Upper lobe of right lung (tissue), 1 donor: ENCODE results near the gene AXIN2. TPM values are rescaled to one million over a fixed set of nuclear protein-coding genes. Genes with fewer than 3 reads are reported as not detected.

Experiments used
- ATAC-seq: fragments of 200-7000 bp; cut with Tn5 transposase; one replicate; pipeline ENCODE4 v1.9.1; 2020; ENCODE audit warnings: mild to moderate bottlenecking, moderate library complexity
- DNase-seq: peaks from one replicate; pipeline ENCODE4 v3.0.0-alpha.2; 2020
- H3K27ac ChIP-seq: fragments of 200-600 bp; one replicate; pipeline ENCODE4 v1.8.0; 2022
- H3K27me3 ChIP-seq: fragments of 200-600 bp; one replicate; pipeline ENCODE4 v1.8.0; 2022; ENCODE audit warnings: mild to moderate bottlenecking
- H3K36me3 ChIP-seq: fragments of 200-600 bp; one replicate; pipeline ENCODE4 v1.8.0; 2022
- H3K4me1 ChIP-seq: fragments of 200-600 bp; one replicate; pipeline ENCODE4 v1.8.0; 2022
- H3K4me3 ChIP-seq: fragments of 200-600 bp; one replicate; pipeline ENCODE4 v1.8.0; 2022; ENCODE audit warnings: mild to moderate bottlenecking
- H3K9me3 ChIP-seq: fragments of 200-600 bp; one replicate; pipeline ENCODE4 v1.8.0; 2022
- intact Hi-C: fragments of 100-400 bp; cut with DNase I; formaldehyde crosslinking; loops from one replicate; pipeline ENCODE4 v1.11.0; 2022
- total RNA-seq: library from RNA; stranded (reverse); fragmentation: NEBNext Ultra II Directional; extraction: Animal tissue kit (Norgen Biotek cat#: 25700); gene quantifications from one replicate; pipeline ENCODE4 v1.2.1, GENCODE V29; 2021
- TF ChIP-seq, protein P1 (sequence below): fragments of 200-600 bp; IDR thresholded peaks from one replicate; pipeline ENCODE4 v1.8.0; 2022; ENCODE audit warnings: antibody characterized with exemption
- donor health status: DM: no; HTN: yes; CAD: no; lungs with severe emphysema.

The AXIN2 gene
- total RNA-seq, 1 donor from 2014 or later: 63.6 TPM

DNA sequence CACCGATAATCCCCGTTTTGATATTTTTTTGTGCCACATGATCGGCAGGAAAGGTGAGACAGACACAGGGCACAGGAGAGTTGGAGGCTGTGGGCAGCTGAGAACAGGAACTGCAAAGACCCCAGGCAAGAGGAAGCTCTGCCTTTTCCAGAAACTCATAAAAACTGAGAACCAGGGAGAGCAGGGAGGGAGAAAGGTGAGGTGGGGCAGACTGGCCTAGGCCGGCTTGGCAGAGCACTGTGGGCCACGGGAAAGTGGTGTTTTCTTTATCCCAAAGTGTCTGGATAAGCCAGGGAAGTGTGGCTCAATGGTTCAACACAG lies 11.8 kb upstream of the AXIN2 start:
- intact Hi-C loops: no loop called here
- Histone ChIP-seq H3K27ac (no peak overlapping the region), H3K27me3 (no peaks in the 10 kb centered on the region), H3K9me3 (no peaks in the 10 kb centered on the region), H3K4me1 (no peaks in the 10 kb centered on the region), H3K36me3 (no peaks in the 10 kb centered on the region), H3K4me3 (no peak overlapping the region)
- DNase-seq: no peak
- ATAC-seq: no peak
- TF ChIP-seq, protein P1, sequence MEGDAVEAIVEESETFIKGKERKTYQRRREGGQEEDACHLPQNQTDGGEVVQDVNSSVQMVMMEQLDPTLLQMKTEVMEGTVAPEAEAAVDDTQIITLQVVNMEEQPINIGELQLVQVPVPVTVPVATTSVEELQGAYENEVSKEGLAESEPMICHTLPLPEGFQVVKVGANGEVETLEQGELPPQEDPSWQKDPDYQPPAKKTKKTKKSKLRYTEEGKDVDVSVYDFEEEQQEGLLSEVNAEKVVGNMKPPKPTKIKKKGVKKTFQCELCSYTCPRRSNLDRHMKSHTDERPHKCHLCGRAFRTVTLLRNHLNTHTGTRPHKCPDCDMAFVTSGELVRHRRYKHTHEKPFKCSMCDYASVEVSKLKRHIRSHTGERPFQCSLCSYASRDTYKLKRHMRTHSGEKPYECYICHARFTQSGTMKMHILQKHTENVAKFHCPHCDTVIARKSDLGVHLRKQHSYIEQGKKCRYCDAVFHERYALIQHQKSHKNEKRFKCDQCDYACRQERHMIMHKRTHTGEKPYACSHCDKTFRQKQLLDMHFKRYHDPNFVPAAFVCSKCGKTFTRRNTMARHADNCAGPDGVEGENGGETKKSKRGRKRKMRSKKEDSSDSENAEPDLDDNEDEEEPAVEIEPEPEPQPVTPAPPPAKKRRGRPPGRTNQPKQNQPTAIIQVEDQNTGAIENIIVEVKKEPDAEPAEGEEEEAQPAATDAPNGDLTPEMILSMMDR: no peak

DNA sequence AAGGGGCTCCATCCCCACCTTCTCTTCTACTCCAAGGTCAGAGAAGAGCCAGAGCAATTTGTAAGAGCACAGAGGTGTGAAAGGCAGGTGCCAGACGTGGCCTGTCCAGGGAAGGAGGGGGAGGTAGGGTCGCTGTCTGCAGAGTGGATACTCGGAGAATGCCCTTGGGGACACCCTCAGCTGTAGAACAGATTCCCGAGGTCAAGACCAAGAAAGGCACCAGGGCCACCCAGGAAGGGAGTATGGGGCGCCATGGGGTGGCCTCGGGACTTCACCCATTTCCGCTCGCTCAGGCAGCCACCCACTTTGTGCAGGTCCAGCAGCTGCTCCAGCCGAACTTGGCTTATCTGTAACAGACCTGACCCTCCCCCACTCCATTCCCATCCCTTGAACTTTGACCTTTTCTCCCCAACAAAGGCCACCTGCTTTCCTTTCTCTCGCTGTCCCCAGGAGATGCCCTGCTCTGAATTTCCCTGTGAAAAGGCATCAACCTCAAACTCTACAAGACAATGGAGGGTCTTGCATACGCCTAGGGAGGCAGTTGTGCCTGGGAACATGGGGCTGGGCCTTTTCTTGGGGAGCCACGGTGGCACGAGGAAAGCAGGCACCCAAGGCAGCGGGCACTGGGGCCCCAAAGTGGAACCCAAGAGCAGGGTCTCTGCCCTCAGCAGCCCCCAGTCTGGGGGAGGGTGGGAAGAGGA lies 11.3 kb upstream of the AXIN2 start:
- intact Hi-C loops: no loop called here
- Histone ChIP-seq H3K27ac (no peak overlapping the region), H3K4me3 (no peak overlapping the region), H3K36me3 (no peaks in the 10 kb centered on the region), H3K4me1 (no peaks in the 10 kb centered on the region), H3K27me3 (no peaks in the 10 kb centered on the region), H3K9me3 (no peaks in the 10 kb centered on the region)
- no peak for ATAC-seq
- DNase-seq: no peak
- TF ChIP-seq, protein P1: no peak

DNA sequence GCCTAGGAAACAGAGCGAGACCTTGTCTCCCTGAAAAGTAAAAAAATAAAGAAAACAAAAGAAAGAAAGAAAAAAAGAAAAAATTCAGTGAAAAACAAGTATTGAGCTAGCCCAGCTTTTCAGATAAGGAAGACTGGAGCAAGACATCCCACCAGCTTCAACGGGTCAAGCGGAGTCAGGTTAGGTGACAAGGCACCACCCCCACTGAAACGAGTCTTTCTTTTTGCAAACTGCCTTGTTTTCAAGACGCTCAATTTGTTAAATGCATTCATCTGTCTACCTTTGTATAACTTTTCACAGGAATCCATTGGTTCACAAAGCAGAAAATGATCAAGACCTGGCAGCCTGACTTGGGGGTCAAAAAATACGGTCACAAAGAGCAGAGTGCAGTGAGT lies 10.7 kb upstream of the AXIN2 start:
- Histone ChIP-seq H3K27me3 (no peaks in the 10 kb centered on the region), H3K27ac (no peak overlapping the region), H3K4me1 (no peaks in the 10 kb centered on the region), H3K36me3 (no peaks in the 10 kb centered on the region), H3K4me3 (no peak overlapping the region), H3K9me3 (no peaks in the 10 kb centered on the region)
- DNase-seq (no peak), ATAC-seq (no peak)
- TF ChIP-seq, protein P1: no peak
- intact Hi-C loops: no loop called here

DNA sequence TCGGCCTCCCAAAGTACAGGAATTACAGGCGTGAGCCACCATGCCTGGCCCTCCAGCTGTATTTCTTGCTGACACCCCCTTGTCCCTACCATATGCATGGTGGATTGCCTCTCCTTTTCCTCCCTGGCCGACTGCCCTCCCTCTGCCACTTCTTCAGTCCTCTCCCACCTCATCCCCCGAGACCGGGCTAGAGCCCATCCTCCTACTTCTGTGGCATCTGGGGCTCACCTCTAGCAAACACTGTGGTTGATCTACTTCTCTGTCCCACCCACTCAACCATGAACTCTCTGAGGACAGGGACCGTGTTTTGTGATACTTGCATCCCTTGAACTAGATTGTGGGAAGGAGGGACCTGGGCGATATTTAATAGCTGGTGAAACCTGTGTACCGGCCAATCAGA lies 7.5 kb upstream of the AXIN2 start:
- H3K4me3 ChIP-seq: no peak overlapping the region
- TF ChIP-seq, protein P1: no peak
- H3K27me3 ChIP-seq: no peaks in the 10 kb centered on the region
- no peak for DNase-seq
- H3K9me3 ChIP-seq: no peaks in the 10 kb centered on the region
- ATAC-seq: no peak
- H3K4me1 ChIP-seq: peaks cover 4% of the 10 kb centered on the region
- no peaks in the 10 kb centered on the region for H3K36me3 ChIP-seq
- intact Hi-C loops: no loop called here
- H3K27ac ChIP-seq: no peak overlapping the region

DNA sequence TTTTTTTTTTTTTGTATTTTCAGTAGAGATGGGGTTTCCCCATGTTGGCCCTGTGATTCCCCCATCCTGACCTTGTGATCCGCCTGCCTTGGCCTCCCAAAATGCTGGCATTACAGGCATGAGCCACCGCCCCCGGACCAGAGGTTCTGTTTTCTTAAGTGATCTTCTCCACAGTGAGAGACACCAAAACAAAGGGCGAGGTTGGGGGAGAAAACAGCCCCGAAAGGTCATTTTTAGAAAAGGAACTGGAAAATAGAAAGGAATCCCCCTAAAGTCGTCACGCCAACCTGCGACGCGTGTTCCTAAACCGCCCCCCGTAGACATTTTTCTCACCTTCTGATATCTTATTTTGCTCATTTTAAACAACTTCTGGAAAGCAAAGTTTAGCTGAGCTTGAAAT lies 6.1 kb upstream of the AXIN2 start:
- Histone ChIP-seq H3K4me3 (no peak overlapping the region), H3K4me1 (peaks cover 4% of the 10 kb centered on the region), H3K9me3 (no peaks in the 10 kb centered on the region), H3K27me3 (no peaks in the 10 kb centered on the region), H3K27ac (no peak overlapping the region), H3K36me3 (no peaks in the 10 kb centered on the region)
- no peak for ATAC-seq
- intact Hi-C loops: no loop called here
- TF ChIP-seq, protein P1: no peak
- DNase-seq: no peak

DNA sequence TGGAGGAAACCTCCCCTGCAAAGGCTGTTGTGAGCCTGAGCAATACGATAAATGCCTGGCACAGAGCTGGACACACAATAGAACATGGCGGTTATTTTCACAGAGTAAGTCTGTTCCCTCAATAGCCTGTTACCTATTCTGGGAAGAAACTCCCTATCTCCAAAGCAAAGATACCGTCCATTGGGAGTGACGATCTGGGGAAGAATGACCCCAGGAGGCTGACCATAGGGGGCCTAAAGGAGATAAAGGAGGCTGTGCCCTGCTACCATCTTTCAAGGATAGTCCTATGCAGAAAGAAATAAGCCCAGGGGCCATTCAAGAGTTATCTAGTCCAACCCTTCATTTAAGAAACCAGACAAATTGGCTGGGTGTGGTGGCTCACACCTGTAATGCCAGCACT lies 4.1 kb upstream of the AXIN2 start:
- no peak overlapping the region for H3K27ac ChIP-seq
- DNase-seq: no peak
- no peak for ATAC-seq
- intact Hi-C loops: no loop called here
- H3K36me3 ChIP-seq: no peaks in the 10 kb centered on the region
- TF ChIP-seq, protein P1: no peak
- no peaks in the 10 kb centered on the region for H3K27me3 ChIP-seq
- no peak overlapping the region for H3K4me3 ChIP-seq
- H3K9me3 ChIP-seq: no peaks in the 10 kb centered on the region
- peaks cover 4% of the 10 kb centered on the region for H3K4me1 ChIP-seq
